PC-3 (cell line): Measurements from ENCODE around the gene RUFY4. TPM values are rescaled to one million over a fixed set of nuclear protein-coding genes. Genes with fewer than 3 reads are reported as not detected.

Source experiments
- ATAC-seq: fragments of 200-7000 bp; cut with Tn5 transposase; 2 replicates; pipeline ENCODE4 v1.9.1; 2020; ENCODE audit warnings: mild to moderate bottlenecking, moderate library complexity
- BruUV-seq: library from RNA; stranded (reverse); fragments of 400-500 nt; replicated peaks from 2 replicates; lab custom pipeline; 2021; lab: Mats Ljungman, UMichigan
- CTCF ChIA-PET: fragments of 300-600 bp; sonication (Branson Sonifier 250); formaldehyde crosslinking; loops from one replicate; lab custom pipeline; 2022; ENCODE audit warnings: antibody characterized with exemption; lab: Charles Lee
- POLR2A ChIA-PET: fragments of 300-600 bp; sonication (Branson Sonifier 250); formaldehyde crosslinking; loops from one replicate; lab custom pipeline; 2022; ENCODE audit warnings: antibody characterized with exemption; ENCODE audit not compliant: unreplicated experiment; lab: Charles Lee
- DNase-seq: peaks from one replicate; pipeline ENCODE4 v3.0.0-alpha.2; 2015
- H2AFZ ChIP-seq: fragments of 300-600 bp; sonication (generic); 2 replicates; pipeline ENCODE4 v1.6.0; 2016; ENCODE audit warnings: antibody characterized with exemption, low read length
- H3F3A ChIP-seq: fragments of 300-600 bp; sonication (generic); one replicate; pipeline ENCODE4 v1.6.0; 2017; ENCODE audit warnings: antibody characterized with exemption, low read length, control low read depth, mild to moderate bottlenecking; ENCODE audit not compliant: unreplicated experiment
- H3K27ac ChIP-seq: fragments of 300-600 bp; sonication (generic); 2 replicates; pipeline ENCODE4 v1.5.1; 2016; ENCODE audit warnings: mild to moderate bottlenecking, low read length
- H3K27me3 ChIP-seq: fragments of 300-600 bp; sonication (generic); 2 replicates; pipeline ENCODE4 v1.6.1; 2016; ENCODE audit warnings: low read length, mixed read lengths
- H3K36me3 ChIP-seq: fragments of 300-600 bp; sonication (generic); 2 replicates; pipeline ENCODE4 v1.6.1; 2016; ENCODE audit warnings: low read depth, mixed run types, low read length, mixed read lengths
- H3K4me1 ChIP-seq: fragments of 300-600 bp; sonication (generic); 2 replicates; pipeline ENCODE4 v1.5.1; 2016; ENCODE audit warnings: low read length; ENCODE audit not compliant: insufficient read depth
- H3K4me2 ChIP-seq: fragments of 300-600 bp; sonication (generic); 2 replicates; pipeline ENCODE4 v1.6.0; 2016; ENCODE audit warnings: low read length
- H3K4me3 ChIP-seq: fragments of 300-600 bp; sonication (generic); 2 replicates; pipeline ENCODE4 v1.5.1; 2016; ENCODE audit warnings: mild to moderate bottlenecking, low read length, mixed read lengths
- H3K79me2 ChIP-seq: fragments of 300-600 bp; sonication (generic); 2 replicates; pipeline ENCODE4 v1.6.1; 2017; ENCODE audit warnings: low read length, mixed read lengths
- H3K9ac ChIP-seq: fragments of 300-600 bp; sonication (generic); 2 replicates; pipeline ENCODE4 v1.6.0; 2016; ENCODE audit warnings: mild to moderate bottlenecking, low read length
- H3K9me2 ChIP-seq: fragments of 300-600 bp; sonication (generic); replicated peaks from 2 replicates; pipeline ENCODE4 v1.6.1; 2016; ENCODE audit warnings: mixed run types, low read length, mixed read lengths
- H3K9me3 ChIP-seq: fragments of 300-600 bp; sonication (generic); 2 replicates; pipeline ENCODE4 v1.6.1; 2016; ENCODE audit warnings: low read length, mixed read lengths
- H4K20me1 ChIP-seq: fragments of 300-600 bp; sonication (generic); 2 replicates; pipeline ENCODE4 v1.6.1; 2016; ENCODE audit warnings: low read length, mixed read lengths
- EZH2 ChIP-seq: fragments of 300-600 bp; sonication (generic); IDR thresholded peaks from one replicate; pipeline ENCODE4 v1.6.1; 2017; ENCODE audit warnings: antibody characterized with exemption, mild to moderate bottlenecking, low read length; ENCODE audit not compliant: unreplicated experiment
- EZH2phosphoT487 ChIP-seq: fragments of 300-600 bp; sonication (generic); IDR thresholded peaks from 2 replicates; pipeline ENCODE4 v1.6.1; 2018; ENCODE audit warnings: mild to moderate bottlenecking, antibody characterized with exemption, low read length, borderline replicate concordance
- intact Hi-C: fragments of 100-400 bp; cut with micrococcal nuclease; formaldehyde crosslinking; loops from 2 replicates; pipeline ENCODE4 v1.9.0; 2023
- total RNA-seq: library from RNA; depleted of rRNA; stranded (reverse); fragments of >200 nt; gene quantifications from 2 replicates; pipeline ENCODE4 v1.2.3, GENCODE V29; 2014
- TF ChIP-seq, protein P1 (sequence below): fragments of 300-600 bp; sonication (generic); conservative IDR thresholded peaks from 2 replicates; pipeline ENCODE4 v1.5.1; 2017; ENCODE audit warnings: antibody characterized with exemption, low read depth, mild to moderate bottlenecking, low read length

RUFY4 gene
- total RNA-seq, 1 experiment from 2014 or later = not detected

DNA sequence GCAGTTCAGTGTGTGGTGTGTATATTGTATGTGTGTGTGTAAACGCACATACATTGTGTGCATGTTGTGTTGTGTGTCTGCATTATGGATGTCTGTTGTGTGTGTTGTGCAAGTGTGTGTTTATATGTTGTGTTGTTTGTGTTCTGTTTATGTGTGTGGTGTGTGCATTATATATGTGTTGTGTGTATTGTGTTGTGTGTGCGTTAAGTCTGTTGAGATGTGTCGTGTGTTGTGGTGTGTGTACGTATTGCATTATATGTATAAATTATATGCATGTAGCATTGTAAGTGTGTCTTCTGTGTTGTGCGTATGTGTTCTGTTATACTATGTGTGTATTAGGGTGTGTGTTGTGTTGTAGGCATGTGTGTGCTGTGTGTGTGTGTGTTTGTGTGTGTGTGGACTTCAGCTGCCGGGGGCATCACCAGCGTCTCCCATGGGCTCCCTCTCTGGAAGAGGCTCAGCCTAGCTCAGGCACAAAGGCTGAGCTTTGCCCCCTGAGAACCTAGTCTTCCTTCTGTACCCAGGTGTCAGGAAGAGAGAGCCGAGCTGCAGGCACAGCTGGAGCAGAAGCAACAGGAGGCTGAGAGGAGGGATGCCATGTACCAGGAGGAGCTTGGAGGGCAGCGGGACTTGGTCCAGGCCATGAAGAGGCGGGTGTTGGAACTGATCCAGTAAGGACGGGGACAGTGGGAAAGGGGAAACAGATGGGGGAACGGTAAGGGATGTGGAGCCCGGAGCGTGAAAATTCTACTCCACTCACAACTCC is 13.7 kb downstream of the RUFY4 start:
- intact Hi-C loops = no loop called here
- TF ChIP-seq EZH2phosphoT487 (no peak), EZH2 (no peak)
- TF ChIP-seq, protein P1, sequence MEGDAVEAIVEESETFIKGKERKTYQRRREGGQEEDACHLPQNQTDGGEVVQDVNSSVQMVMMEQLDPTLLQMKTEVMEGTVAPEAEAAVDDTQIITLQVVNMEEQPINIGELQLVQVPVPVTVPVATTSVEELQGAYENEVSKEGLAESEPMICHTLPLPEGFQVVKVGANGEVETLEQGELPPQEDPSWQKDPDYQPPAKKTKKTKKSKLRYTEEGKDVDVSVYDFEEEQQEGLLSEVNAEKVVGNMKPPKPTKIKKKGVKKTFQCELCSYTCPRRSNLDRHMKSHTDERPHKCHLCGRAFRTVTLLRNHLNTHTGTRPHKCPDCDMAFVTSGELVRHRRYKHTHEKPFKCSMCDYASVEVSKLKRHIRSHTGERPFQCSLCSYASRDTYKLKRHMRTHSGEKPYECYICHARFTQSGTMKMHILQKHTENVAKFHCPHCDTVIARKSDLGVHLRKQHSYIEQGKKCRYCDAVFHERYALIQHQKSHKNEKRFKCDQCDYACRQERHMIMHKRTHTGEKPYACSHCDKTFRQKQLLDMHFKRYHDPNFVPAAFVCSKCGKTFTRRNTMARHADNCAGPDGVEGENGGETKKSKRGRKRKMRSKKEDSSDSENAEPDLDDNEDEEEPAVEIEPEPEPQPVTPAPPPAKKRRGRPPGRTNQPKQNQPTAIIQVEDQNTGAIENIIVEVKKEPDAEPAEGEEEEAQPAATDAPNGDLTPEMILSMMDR = no peak
- Histone ChIP-seq H4K20me1 (no peaks in the 10 kb centered on the region), H3K9me3 (peaks cover 4% of the 10 kb centered on the region), H3K27me3 (peaks cover 6% of the 10 kb centered on the region; the same call in 1 of the 2 replicates), H3K4me2 (no peak overlapping the region), H2AFZ (no peak overlapping the region), H3K36me3 (no peaks in the 10 kb centered on the region), H3K27ac (no peak overlapping the region), H3K79me2 (no peaks in the 10 kb centered on the region), H3K9me2 (no peaks in the 10 kb centered on the region), H3F3A (no peaks in the 10 kb centered on the region), H3K9ac (no peak overlapping the region), H3K4me1 (no peaks in the 10 kb centered on the region), H3K4me3 (no peak overlapping the region)
- no peak for ATAC-seq
- DNase-seq = no peak
- no TSS peak for BruUV-seq
- ChIA-PET POLR2A (no interaction called here), CTCF (no interaction called here)

DNA sequence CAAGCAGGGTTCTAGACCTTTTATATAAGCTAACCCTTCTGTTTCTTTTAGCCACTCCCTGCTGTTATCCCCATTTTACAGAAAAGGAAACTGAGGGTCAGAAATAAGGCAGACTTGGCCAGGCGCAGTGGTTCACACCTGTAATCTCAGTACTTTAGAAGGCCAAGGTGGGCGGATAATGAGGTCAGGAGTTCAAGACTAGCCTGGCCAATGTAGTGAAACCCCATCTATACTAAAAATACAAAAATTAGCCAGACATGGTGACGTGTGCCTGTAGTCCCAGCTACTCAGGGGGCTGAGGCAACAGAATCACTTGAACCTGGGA is 14.3 kb downstream of the RUFY4 start:
- Histone ChIP-seq H3K79me2 (no peaks in the 10 kb centered on the region), H3K36me3 (no peaks in the 10 kb centered on the region), H4K20me1 (no peaks in the 10 kb centered on the region), H2AFZ (no peak overlapping the region), H3F3A (no peaks in the 10 kb centered on the region), H3K27me3 (peaks cover 12% of the 10 kb centered on the region), H3K4me3 (no peak overlapping the region), H3K9me3 (peaks cover 4% of the 10 kb centered on the region), H3K4me2 (no peak overlapping the region), H3K27ac (no peak overlapping the region), H3K4me1 (no peaks in the 10 kb centered on the region), H3K9me2 (no peaks in the 10 kb centered on the region), H3K9ac (no peak overlapping the region)
- intact Hi-C loops = no loop called here
- no TSS peak for BruUV-seq
- DNase-seq (no peak), ATAC-seq (no peak)
- TF ChIP-seq, protein P1 = no peak
- TF ChIP-seq EZH2 (no peak), EZH2phosphoT487 (no peak)
- ChIA-PET POLR2A (no interaction called here), CTCF (no interaction called here)

DNA sequence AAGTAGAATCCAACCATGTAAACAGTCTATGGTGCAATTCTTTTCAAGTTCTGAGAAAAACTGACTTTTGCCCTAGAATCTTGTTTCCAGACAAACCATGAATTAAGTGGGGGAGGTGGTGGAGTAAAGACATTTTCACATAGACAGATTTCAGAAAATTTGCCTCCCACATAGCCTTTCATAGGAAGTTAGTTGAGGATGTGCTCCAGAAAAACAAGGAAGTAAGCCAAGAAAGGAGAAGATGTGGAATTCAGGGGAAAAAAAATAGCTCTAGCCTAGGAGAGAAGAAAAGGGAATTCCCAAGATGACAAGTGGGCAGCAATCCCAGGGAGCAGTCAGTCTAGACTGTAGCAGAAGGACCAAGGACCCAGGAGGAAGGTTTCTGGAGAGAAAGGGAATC is 17.4 kb downstream of the RUFY4 start:
- H3K4me3 ChIP-seq = no peak overlapping the region
- intact Hi-C loops = no loop called here
- no peak overlapping the region for H2AFZ ChIP-seq
- ChIA-PET POLR2A (no interaction called here), CTCF (no interaction called here)
- H3K9me3 ChIP-seq = peaks cover 4% of the 10 kb centered on the region
- H3K9me2 ChIP-seq = no peaks in the 10 kb centered on the region
- H3F3A ChIP-seq = no peaks in the 10 kb centered on the region
- BruUV-seq = no TSS peak
- TF ChIP-seq, protein P1 = no peak
- TF ChIP-seq EZH2 = no peak
- TF ChIP-seq EZH2phosphoT487 = no peak
- H3K27me3 ChIP-seq = peaks cover 34% of the 10 kb centered on the region
- no peak for ATAC-seq
- no peaks in the 10 kb centered on the region for H4K20me1 ChIP-seq
- H3K27ac ChIP-seq = no peak overlapping the region
- H3K9ac ChIP-seq = no peak overlapping the region
- H3K79me2 ChIP-seq = no peaks in the 10 kb centered on the region
- DNase-seq = no peak
- H3K4me1 ChIP-seq = no peaks in the 10 kb centered on the region
- no peak overlapping the region for H3K4me2 ChIP-seq
- no peaks in the 10 kb centered on the region for H3K36me3 ChIP-seq
